ENCODE data around the gene CDH23.

The CDH23 gene

GRCh38 chr10:71436268-71437125 is 39.8 kb downstream of the CDH23 start:
- Histone ChIP-seq H3K4me3 (ENCODE audit: low read length) (no peak overlapping the region), H3K27ac (ENCODE audit: low read length) (no peak overlapping the region), H3K4me1 (ENCODE audit: insufficient read depth, low read length) (peaks cover 3% of the 10 kb centered on the region; the same call in 1 of the 2 replicates), H3K36me3 (ENCODE audit: insufficient read depth, low read depth, low read length) (no peaks in the 10 kb centered on the region), H3K27me3 (ENCODE audit: insufficient read depth, low read length) (no peaks in the 10 kb centered on the region; the same call in 1 of the 2 replicates), H3K9ac (ENCODE audit: low read depth, low read length) (no peak overlapping the region), H3K9me3 (ENCODE audit: insufficient read depth, low read depth, low read length) (no peaks in the 10 kb centered on the region)

GRCh38 chr10:71437537-71438092 is 40.9 kb downstream of the CDH23 start:
- Histone ChIP-seq H3K9ac (ENCODE audit: low read depth, low read length) (no peak overlapping the region), H3K4me3 (ENCODE audit: low read length) (no peak overlapping the region), H3K36me3 (ENCODE audit: insufficient read depth, low read depth, low read length) (no peaks in the 10 kb centered on the region), H3K4me1 (ENCODE audit: insufficient read depth, low read length) (peaks cover 3% of the 10 kb centered on the region; the same call in 1 of the 2 replicates), H3K27me3 (ENCODE audit: insufficient read depth, low read length) (no peaks in the 10 kb centered on the region; the same call in 1 of the 2 replicates), H3K9me3 (ENCODE audit: insufficient read depth, low read depth, low read length) (no peaks in the 10 kb centered on the region), H3K27ac (ENCODE audit: low read length) (no peak overlapping the region)

- H3K4me1 ChIP-seq (ENCODE audit: insufficient read depth, low read length), result peaks cover 3% of the 10 kb centered on the region; the same call in 1 of the 2 replicates
- no peaks in the 10 kb centered on the region for H3K9me3 ChIP-seq (ENCODE audit: insufficient read depth, low read depth, low read length)
- H3K36me3 ChIP-seq (ENCODE audit: insufficient read depth, low read depth, low read length), result no peaks in the 10 kb centered on the region
- no peak overlapping the region for H3K4me3 ChIP-seq (ENCODE audit: low read length)
- H3K9ac ChIP-seq (ENCODE audit: low read depth, low read length), result no peak overlapping the region
- H3K27me3 ChIP-seq (ENCODE audit: insufficient read depth, low read length), result no peaks in the 10 kb centered on the region; the same call in 1 of the 2 replicates
- H3K27ac ChIP-seq (ENCODE audit: low read length), result no peak overlapping the region
Measured at GRCh38 chr10:71438761-71439160, 42.0 kb downstream of the CDH23 start.

GRCh38 chr10:71439670-71440425 is 43.1 kb downstream of the CDH23 start:
- peaks cover 3% of the 10 kb centered on the region; the same call in 1 of the 2 replicates for H3K4me1 ChIP-seq (ENCODE audit: insufficient read depth, low read length)
- no peaks in the 10 kb centered on the region for H3K36me3 ChIP-seq (ENCODE audit: insufficient read depth, low read depth, low read length)
- no peak overlapping the region for H3K9ac ChIP-seq (ENCODE audit: low read depth, low read length)
- no peak overlapping the region for H3K4me3 ChIP-seq (ENCODE audit: low read length)
- no peaks in the 10 kb centered on the region; the same call in 1 of the 2 replicates for H3K27me3 ChIP-seq (ENCODE audit: insufficient read depth, low read length)
- no peak overlapping the region for H3K27ac ChIP-seq (ENCODE audit: low read length)
- H3K9me3 ChIP-seq (ENCODE audit: insufficient read depth, low read depth, low read length), result no peaks in the 10 kb centered on the region

GRCh38 chr10:71440506-71441035 is 43.9 kb downstream of the CDH23 start:
- Histone ChIP-seq H3K27ac (ENCODE audit: low read length) (no peak overlapping the region), H3K4me3 (ENCODE audit: low read length) (no peak overlapping the region), H3K9ac (ENCODE audit: low read depth, low read length) (no peak overlapping the region), H3K36me3 (ENCODE audit: insufficient read depth, low read depth, low read length) (no peaks in the 10 kb centered on the region), H3K27me3 (ENCODE audit: insufficient read depth, low read length) (no peaks in the 10 kb centered on the region; the same call in 1 of the 2 replicates), H3K4me1 (ENCODE audit: insufficient read depth, low read length) (peaks cover 3% of the 10 kb centered on the region; the same call in 1 of the 2 replicates), H3K9me3 (ENCODE audit: insufficient read depth, low read depth, low read length) (no peaks in the 10 kb centered on the region)

- peaks cover 3% of the 10 kb centered on the region; the same call in 1 of the 2 replicates for H3K4me1 ChIP-seq (ENCODE audit: insufficient read depth, low read length)
- H3K9me3 ChIP-seq (ENCODE audit: insufficient read depth, low read depth, low read length), result no peaks in the 10 kb centered on the region
- no peak overlapping the region for H3K4me3 ChIP-seq (ENCODE audit: low read length)
- no peaks in the 10 kb centered on the region; the same call in 1 of the 2 replicates for H3K27me3 ChIP-seq (ENCODE audit: insufficient read depth, low read length)
- no peak overlapping the region for H3K27ac ChIP-seq (ENCODE audit: low read length)
- no peaks in the 10 kb centered on the region for H3K36me3 ChIP-seq (ENCODE audit: insufficient read depth, low read depth, low read length)
- H3K9ac ChIP-seq (ENCODE audit: low read depth, low read length), result no peak overlapping the region
Measured at GRCh38 chr10:71442000-71442399, 45.3 kb downstream of the CDH23 start.

- Histone ChIP-seq H3K36me3 (ENCODE audit: insufficient read depth, low read depth, low read length) (no peaks in the 10 kb centered on the region), H3K27ac (ENCODE audit: low read length) (no peak overlapping the region), H3K9ac (ENCODE audit: low read depth, low read length) (no peak overlapping the region), H3K4me1 (ENCODE audit: insufficient read depth, low read length) (no peaks in the 10 kb centered on the region; the same call in 1 of the 2 replicates), H3K9me3 (ENCODE audit: insufficient read depth, low read depth, low read length) (no peaks in the 10 kb centered on the region), H3K27me3 (ENCODE audit: insufficient read depth, low read length) (no peaks in the 10 kb centered on the region; the same call in 1 of the 2 replicates), H3K4me3 (ENCODE audit: low read length) (no peak overlapping the region)
Measured at GRCh38 chr10:71442859-71443570, 46.3 kb downstream of the CDH23 start.

- H3K27me3 ChIP-seq (ENCODE audit: insufficient read depth, low read length), result no peaks in the 10 kb centered on the region; the same call in 1 of the 2 replicates
- no peak overlapping the region for H3K4me3 ChIP-seq (ENCODE audit: low read length)
- H3K36me3 ChIP-seq (ENCODE audit: insufficient read depth, low read depth, low read length), result no peaks in the 10 kb centered on the region
- H3K27ac ChIP-seq (ENCODE audit: low read length), result no peak overlapping the region
- H3K9me3 ChIP-seq (ENCODE audit: insufficient read depth, low read depth, low read length), result no peaks in the 10 kb centered on the region
- no peaks in the 10 kb centered on the region; the same call in 1 of the 2 replicates for H3K4me1 ChIP-seq (ENCODE audit: insufficient read depth, low read length)
- no peak overlapping the region for H3K9ac ChIP-seq (ENCODE audit: low read depth, low read length)
Measured at GRCh38 chr10:71443676-71444075, 47.0 kb downstream of the CDH23 start.

- Histone ChIP-seq H3K4me1 (ENCODE audit: insufficient read depth, low read length) (no peaks in the 10 kb centered on the region; the same call in 1 of the 2 replicates), H3K4me3 (ENCODE audit: low read length) (no peak overlapping the region), H3K9ac (ENCODE audit: low read depth, low read length) (no peak overlapping the region), H3K9me3 (ENCODE audit: insufficient read depth, low read depth, low read length) (no peaks in the 10 kb centered on the region), H3K27me3 (ENCODE audit: insufficient read depth, low read length) (no peaks in the 10 kb centered on the region; the same call in 1 of the 2 replicates), H3K36me3 (ENCODE audit: insufficient read depth, low read depth, low read length) (no peaks in the 10 kb centered on the region), H3K27ac (ENCODE audit: low read length) (no peak overlapping the region)
Measured at GRCh38 chr10:71444284-71445054, 47.7 kb downstream of the CDH23 start.

- Histone ChIP-seq H3K4me1 (ENCODE audit: insufficient read depth, low read length) (no peaks in the 10 kb centered on the region; the same call in 1 of the 2 replicates), H3K36me3 (ENCODE audit: insufficient read depth, low read depth, low read length) (no peaks in the 10 kb centered on the region), H3K27ac (ENCODE audit: low read length) (no peak overlapping the region), H3K4me3 (ENCODE audit: low read length) (no peak overlapping the region), H3K9ac (ENCODE audit: low read depth, low read length) (no peak overlapping the region), H3K27me3 (ENCODE audit: insufficient read depth, low read length) (no peaks in the 10 kb centered on the region), H3K9me3 (ENCODE audit: insufficient read depth, low read depth, low read length) (no peaks in the 10 kb centered on the region)
Measured at GRCh38 chr10:71447676-71448075, 51.0 kb downstream of the CDH23 start.

Data from iPS-20b (cell line).